Omental fat pad (tissue), 4 donors: ENCODE results near the gene LMAN2L. TPM values are rescaled to one million over a fixed set of nuclear protein-coding genes. Genes with fewer than 3 reads are reported as not detected.

Experiments used
- ATAC-seq: fragments of 150-250 bp; one replicate; pipeline ENCODE4 v1.9.1; 2016; ENCODE audit warnings: mild to moderate bottlenecking, moderate library complexity; ENCODE audit not compliant: low FRiP score
- DNase-seq: peaks from one replicate; pipeline ENCODE4 v3.0.0-alpha.2; 2019; ENCODE audit warnings: low spot score
- total RNA-seq, 4 donors: library from RNA; depleted of rRNA; stranded (reverse); fragments of >200 nt; gene quantifications; one replicate each; pipeline ENCODE4 v1.1.0, GENCODE V29; 2016
- TF ChIP-seq, protein P1 (sequence below), 3 donors: fragments of 450-650 bp; IDR thresholded peaks; one replicate each; pipeline ENCODE4 v1.5.1; 2016 to 2017; ENCODE audit warnings: antibody characterized with exemption in 3 of 3, mild to moderate bottlenecking in 3 of 3, moderate library complexity in 2 of 3

The LMAN2L gene
- total RNA-seq, 4 donors from 2014 or later = 9.1 to 16.8 (median 11.5) TPM

DNA sequence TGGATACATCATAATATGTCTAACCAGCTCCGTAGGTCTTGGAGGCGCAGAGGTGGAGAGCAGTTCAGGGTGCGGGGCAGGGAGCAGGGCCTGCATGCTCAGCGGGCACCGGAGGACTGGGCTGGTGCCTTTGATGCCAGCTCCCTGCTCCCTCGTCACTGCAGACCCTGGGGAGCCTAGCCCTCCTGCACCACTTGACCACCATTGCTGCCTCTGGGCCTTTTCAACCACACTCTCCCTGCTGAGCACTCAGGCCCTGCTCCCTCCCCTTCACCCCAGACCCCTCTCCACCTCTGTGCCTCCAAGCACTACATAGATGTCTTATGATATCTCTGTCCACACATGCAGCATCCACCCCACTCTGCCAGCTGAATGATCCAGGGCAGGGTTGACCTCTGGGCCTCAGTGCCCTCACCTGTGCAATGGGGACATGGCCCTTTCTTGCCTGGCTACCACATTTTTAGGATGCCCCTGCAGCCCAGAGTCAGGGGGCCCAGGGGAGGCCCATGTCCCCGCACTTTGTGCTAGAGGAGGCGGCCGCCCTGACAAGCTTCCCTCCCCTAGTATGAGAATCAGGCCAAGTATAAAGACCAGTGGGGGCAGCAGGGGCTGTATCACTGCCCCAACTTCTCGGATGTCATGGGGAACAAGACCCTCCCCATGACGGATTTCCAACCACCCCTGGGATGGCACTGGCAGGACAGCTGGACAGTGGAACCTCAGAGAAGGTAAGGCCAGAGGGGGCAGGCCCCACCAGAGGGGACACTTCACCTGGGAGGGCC, 51.0 kb downstream of the LMAN2L start:
- DNase-seq (no peak), ATAC-seq (no peak)
- TF ChIP-seq, protein P1, sequence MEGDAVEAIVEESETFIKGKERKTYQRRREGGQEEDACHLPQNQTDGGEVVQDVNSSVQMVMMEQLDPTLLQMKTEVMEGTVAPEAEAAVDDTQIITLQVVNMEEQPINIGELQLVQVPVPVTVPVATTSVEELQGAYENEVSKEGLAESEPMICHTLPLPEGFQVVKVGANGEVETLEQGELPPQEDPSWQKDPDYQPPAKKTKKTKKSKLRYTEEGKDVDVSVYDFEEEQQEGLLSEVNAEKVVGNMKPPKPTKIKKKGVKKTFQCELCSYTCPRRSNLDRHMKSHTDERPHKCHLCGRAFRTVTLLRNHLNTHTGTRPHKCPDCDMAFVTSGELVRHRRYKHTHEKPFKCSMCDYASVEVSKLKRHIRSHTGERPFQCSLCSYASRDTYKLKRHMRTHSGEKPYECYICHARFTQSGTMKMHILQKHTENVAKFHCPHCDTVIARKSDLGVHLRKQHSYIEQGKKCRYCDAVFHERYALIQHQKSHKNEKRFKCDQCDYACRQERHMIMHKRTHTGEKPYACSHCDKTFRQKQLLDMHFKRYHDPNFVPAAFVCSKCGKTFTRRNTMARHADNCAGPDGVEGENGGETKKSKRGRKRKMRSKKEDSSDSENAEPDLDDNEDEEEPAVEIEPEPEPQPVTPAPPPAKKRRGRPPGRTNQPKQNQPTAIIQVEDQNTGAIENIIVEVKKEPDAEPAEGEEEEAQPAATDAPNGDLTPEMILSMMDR (IDR thresholded peaks at IDR 0.05) = no peak

DNA sequence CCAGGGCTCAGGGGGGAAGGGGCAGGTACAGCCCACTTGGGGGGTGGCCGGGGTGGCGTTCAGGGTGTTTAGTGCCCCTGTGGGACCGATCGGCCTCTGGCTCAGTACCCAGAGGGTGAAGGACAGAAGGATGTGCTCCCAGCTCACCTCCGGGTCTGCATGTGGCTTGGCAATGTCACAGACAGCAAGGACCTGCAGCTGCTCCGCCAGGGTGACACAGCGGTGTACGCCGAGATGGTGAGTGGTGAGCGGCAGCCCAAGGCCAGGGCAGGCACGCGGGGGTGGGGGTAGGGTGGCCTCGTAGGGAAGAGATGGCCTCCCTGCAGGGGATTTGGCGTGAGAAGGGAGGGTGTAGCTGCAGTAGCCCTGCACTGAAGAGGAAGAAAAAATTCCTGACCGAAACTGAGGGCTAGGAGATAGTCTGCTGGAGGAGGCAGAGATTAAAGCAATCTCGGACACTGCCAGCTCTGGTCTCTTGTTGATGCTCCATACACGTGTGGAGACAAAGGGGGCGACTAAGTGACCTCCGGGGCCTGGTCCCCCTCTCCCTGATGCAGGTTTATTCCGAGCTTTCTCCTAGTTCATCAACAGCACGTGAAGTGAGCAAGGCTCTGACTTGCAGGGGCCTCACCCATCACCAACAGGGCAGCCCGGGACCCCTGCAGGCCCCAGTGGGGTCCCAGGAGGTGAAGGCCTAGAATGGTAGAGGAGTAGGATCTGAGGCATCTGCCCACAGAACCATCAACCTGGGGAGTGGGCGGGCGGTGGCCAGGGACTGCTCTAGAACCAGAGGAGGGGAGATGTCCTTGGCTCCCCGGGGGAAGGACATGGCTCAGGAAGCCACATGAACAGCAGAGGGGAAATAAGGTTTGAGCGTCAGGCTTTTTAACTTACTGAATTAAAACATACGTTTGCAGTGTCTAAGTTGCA, 51.9 kb downstream of the LMAN2L start:
- DNase-seq (no peak), ATAC-seq (no peak)
- TF ChIP-seq, protein P1 (IDR thresholded peaks at IDR 0.05) = no peak

DNA sequence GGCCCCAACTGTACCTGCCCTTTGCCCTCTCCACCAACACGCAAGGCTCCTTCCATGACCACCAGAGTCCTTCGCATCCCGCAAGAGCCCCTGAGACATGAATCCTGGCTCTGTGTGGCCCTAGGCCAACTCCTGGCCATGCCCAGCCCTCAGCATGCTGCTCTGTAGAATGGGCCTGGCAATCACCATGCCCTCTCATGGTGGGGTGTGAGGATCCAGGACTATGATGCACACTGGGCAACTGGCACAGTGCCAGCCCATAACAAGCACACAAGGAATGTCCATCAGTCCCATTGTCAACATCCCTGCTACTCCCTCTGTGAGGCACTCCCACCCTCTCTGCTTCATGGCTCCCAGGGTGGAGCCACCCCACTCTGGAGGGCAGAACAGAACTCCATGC, 52.6 kb downstream of the LMAN2L start:
- no peak for DNase-seq
- TF ChIP-seq, protein P1 (IDR thresholded peaks at IDR 0.05) = no peak
- no peak for ATAC-seq

DNA sequence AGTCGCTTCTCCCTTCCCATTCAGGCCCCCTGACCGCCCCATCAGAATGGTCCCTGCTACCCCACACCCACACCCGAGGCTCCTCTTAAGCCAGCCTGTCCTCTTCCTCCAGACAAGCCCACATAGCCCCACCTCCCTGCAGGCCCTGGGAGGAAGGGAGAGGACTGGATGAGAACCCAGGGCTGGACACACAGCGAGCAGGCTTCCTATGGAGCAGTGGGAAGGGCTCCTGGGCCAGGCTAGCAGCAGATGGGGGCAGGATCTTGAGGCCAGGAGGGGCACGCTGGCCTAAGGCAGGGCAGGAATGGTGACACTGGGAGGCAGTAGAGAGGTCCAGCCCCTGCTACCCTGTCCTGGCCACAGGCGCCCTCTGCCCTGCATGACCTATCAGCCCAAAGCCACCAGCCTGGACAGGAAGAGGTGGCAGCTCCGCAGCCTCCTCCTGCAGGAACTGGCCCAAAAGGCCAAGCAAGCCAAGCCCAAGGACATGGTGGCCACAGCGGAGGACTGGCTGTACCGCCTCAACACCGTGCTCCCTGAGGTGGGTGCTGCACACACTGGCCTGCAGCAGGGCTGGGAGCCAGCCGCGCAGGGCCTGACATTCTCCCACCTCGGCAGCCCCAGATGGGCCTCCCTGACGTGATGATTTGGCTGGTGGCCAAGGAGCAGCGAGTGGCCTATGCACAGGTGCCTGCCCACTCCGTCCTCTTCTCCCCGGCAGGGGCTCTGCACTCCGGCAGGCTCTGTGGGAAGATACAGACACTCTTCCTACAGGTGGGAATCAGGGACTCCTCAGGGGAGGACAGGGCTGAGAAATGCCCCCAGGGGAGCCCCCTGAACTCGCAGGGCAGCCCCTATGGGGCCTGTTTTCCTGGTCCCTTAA, 54.0 kb downstream of the LMAN2L start:
- TF ChIP-seq, protein P1 (IDR thresholded peaks at IDR 0.05) = no peak
- no peak for ATAC-seq
- DNase-seq = no peak

DNA sequence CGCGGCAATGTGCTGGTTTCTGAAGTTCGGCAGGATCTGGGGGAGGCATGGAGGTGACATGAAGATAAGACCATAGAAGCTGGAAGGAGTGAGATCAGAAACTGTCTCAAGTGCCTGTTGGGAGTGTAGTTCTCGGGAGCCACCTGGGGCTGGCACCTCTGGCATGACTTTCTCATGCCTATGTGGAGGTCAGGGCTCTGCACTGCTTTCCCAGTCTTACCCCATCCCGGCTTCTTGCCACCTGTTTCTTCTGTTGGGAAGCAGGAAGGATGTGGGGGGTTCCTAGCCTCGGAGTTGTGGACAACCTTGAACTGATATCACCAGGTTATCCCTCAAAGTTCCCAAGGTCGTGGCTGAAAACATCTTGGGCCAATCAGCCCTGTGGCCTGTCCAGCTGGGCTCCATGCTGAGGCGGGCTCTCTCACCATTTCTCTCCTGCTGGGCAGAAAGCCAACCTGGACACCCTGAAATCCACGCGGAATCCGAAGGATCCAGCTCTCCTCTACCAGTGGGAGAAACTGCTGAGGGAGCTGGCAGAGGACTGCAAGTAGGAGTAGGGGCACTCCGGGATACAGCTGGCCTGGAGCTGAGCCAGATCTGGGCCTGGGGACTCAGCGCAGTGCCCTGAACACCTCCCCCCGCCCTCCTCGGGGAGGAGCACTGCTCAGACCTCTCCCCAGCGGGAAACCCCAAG, 54.8 kb downstream of the LMAN2L start:
- no peak for ATAC-seq
- TF ChIP-seq, protein P1 (IDR thresholded peaks at IDR 0.05) = no peak
- no peak for DNase-seq
